Fibroblast of upper back skin (primary cell): ENCODE results near the gene TBC1D14.

ENCODE experiments used
- DNase-seq: peaks from one replicate; pipeline ENCODE4 v3.0.0-alpha.2; 2013

The TBC1D14 gene

GRCh38 chr4:6984612-6985425 lies 75.2 kb downstream of the TBC1D14 start:
- DNase-seq = no peak

DNA sequence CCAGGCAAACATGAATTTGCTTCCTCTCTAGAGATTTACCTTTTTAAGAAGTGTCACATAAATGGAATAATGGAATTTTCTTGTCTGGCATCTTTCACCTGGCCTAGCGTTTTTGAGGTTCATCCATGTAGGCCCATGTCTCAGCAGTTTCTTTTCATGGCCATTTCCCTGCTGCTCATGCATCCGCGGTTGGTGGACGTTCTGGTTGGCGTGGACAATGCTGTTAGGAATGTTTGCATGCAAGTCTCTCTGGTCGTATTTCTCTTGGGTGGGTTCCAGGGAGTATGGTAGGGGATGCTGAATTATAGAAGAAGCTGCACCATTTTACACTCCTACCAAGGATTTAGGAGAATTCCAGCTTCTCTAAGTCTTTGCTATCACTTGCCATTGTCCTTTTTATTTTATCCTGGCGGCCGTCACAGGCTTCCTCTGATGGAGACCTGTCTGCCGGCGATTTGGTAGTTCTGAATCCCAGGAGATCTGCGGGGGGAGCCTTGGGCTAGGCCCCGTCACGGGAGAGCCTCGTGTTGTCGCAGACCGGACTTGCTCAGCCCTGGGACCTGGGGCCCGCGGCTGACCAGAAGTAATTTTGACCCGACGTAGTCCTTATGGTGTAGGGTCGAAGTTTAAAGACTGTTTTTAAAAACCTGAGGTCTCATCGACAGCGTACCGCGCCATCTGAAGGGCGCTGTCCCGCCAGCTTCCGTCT lies 76.6 kb downstream of the TBC1D14 start:
- DNase-seq = peak; percentile 77

DNA sequence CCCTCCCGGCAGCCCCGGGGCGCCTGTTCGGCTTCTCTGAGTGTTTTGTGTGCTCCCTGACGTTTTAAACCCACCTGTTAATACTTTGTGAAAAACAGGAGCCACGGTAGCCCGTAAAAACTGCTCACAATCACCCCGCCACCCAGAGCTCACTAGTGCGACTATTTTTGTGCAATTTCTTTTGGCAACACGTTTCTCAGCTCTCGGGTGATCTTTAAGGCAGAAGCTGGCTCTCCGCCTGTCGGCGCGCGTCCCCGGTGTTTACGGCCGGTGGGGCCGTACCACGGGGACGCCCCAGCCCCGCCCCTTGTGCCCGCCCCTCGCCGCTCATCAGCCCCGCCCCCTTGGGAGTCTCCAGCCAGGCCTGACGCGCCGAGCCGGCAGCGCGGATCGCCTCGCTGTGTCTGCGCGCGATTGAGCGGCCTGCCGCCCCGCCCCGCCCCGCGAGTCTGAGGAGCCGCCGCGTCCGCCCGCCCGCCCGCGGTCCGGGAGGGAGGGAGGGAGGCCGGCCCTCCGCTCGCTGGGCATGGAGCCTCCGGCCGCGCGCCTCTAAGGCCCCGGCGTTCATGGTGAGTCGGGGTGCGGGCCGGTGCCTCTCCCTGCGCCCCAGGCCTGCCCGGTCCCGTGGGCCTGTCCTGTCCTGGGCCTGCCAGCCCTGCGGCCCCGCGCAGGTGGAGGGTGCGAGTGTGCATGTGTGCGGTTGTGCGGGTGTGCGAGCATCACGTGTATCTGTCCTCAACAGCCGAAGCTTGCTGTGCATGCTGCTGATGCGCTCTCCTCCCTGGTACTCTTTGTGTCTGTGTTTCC lies 77.4 kb downstream of the TBC1D14 start:
- DNase-seq = peak; percentile 90

GRCh38 chr4:6987588-6987961 lies 77.9 kb downstream of the TBC1D14 start:
- DNase-seq = peak; percentile 14

GRCh38 chr4:6988016-6988715 lies 78.5 kb downstream of the TBC1D14 start:
- no peak for DNase-seq

- no peak for DNase-seq
Measured at GRCh38 chr4:6989331-6989923, 79.8 kb downstream of the TBC1D14 start.

GRCh38 chr4:6990661-6991060 lies 81.0 kb downstream of the TBC1D14 start:
- no peak for DNase-seq

GRCh38 chr4:6991249-6991648 lies 81.6 kb downstream of the TBC1D14 start:
- DNase-seq = no peak

GRCh38 chr4:6991771-6992557 lies 82.3 kb downstream of the TBC1D14 start:
- peak; percentile 71 for DNase-seq

GRCh38 chr4:6992728-6993677 lies 83.4 kb downstream of the TBC1D14 start:
- DNase-seq = no peak

- DNase-seq = no peak
Measured at GRCh38 chr4:6996481-6996880, 86.9 kb downstream of the TBC1D14 start.

DNA sequence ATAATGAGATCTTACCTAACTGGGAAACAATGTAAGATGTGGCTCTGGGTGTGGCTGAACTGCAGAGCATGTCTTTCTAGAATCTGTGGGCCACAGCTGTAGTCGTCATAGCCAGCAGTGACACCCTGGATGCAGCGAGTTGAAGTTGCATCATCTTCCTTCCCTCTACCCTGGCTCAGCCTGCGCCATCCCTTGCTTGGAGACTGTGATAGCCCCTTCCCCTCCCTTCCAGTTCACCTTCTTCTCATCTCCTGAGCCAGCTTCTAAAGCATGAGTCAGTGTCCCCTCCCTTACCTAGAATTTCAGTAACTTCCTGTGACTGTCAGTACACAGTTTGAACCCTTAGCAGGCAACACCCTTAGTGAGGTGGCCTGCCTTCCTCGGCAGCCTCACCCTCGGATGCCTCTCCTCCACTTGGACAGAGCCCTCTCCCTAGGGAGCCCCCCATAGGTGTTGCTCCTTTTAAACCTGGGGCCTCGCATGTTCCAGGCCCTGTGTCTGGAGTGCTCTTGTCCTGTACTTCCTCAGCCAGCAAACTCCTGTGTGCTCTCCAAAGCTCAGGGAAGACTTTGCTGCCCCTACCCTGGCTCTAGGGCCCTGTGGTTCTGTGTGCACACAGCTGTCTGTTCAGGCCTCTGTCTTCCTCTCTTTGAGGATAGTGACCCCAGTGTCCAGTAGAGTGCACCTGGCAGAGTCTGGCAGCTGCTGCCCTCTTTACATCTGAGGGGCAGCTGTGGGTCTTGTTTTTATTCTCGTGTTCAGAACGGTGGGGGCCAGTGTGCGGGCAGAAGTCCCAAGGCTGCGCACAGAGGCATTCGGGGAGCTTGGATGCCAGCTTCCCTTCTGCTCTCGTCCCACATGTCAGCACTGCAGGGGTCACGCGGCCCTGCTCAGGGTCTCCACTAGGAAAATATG lies 89.8 kb downstream of the TBC1D14 start:
- no peak for DNase-seq

DNA sequence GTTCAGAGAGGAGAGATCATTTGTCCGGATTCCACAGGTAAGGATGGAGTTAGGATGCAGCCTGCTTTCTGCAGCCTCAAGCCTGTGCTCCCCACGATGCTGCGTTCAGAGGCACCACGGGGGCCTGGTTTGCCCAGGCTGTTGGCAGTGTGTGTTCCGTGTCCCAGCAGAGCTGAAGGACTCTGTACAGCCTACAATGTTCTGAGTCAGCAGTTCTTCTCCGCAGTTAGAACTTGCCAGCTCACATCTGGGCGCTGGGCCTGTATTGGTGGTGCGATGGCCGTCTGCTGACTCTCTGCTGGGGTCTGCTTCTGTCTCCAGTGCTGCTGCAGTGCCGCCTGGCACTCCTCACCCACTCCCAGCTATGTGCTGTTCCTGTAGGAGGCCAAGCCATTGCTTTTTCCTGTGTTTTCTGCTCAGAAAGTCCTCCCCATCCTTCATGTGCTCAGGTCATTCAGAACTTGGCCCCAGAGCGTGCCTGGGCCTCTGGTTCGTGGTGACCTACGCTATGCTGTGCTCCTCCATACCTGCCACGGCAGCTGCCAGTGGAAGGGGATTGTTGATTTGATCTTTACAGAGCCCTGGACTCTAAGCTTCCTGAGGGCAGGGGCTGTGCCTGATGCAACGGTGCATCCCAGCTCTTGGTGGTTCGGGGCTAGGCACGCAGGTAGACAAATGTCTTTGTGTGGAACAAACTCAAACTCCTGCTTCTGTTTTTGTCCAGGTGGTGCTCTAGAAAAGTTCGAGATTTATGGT lies 91.0 kb downstream of the TBC1D14 start:
- no peak for DNase-seq

GRCh38 chr4:7001271-7001670 lies 91.6 kb downstream of the TBC1D14 start:
- DNase-seq = no peak

DNA sequence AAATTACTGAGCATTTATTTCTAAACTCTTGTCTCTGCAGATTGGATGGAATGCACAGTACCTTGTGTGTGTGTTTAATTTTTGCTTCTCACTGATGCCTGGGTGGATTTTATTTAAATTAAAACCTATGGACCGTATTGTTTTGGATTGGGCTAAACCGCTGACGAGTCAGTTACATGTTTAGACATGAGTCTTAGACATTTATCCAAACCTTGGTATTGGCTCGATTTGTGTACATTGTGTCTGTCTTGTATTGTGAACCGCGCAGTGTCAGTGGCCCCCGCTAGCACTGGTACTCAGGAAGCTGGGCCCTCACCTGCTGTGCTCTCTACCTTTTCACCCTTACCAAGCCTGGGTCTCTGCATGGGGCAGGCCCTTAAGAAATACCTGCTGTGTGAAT lies 92.7 kb downstream of the TBC1D14 start:
- no peak for DNase-seq

DNA sequence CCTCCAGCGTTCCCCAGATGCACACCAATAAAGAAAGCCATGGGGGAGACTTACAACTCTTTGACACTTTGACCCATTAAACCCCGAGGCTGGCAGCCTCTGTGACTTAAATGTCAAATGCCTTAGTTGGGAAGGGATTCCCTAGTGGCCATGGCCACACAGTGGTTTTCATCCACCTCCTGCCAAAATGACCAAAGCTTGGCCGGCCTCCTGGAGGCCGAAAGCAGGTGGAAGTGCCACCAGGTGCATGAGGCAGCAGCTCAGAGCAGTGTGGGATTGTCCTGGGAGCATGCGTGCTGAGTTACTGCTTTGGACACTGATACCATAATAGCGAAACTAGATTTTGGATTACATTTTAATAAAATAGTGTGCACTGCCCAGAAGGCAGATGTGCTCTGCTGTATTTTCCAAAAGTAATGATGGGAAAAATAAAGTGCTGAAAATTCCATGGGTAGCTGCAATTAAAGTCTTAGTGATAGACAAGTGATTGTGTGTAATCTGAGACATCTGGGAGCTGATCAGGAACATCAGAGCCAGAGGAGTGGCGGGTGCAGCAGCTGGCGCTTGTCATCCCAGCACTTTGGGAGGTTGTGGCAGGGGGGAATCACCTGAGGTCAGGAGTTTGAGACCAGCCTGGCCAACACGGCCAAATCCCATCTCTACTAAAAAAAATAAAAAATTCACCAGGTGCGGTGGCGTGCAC lies 93.7 kb downstream of the TBC1D14 start:
- DNase-seq = no peak

GRCh38 chr4:7003879-7004240 lies 94.2 kb downstream of the TBC1D14 start:
- DNase-seq = no peak

DNA sequence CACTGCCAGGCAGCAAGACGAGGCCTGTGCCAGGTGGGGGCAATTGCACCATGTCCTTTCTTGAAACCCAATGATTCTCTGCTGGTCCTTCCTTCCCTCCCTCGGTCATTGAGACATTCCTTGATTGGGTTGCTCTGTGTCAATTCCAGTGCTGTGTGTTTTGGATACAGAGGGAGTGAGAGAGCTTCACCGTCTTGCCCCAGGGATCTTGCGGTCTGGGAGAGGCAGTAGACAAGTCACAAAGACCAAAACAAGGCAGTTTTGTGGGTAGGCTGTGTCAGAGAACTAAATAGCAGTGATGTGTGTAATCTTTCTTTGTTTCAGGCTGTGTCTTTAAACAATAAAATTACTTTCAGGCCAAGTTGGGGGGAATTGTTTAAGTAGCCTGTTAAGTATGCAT lies 94.7 kb downstream of the TBC1D14 start:
- DNase-seq = peak; percentile 6
